Coronary artery (tissue), 2 donors: ENCODE measurements around the gene WIZ.

Experiments
- DNase-seq: peaks from one replicate; pipeline ENCODE4 v3.0.0-alpha.2; 2017; ENCODE audit warnings: low spot score
- H3K27ac ChIP-seq, 2 donors: fragments of 200-600 bp; sonication (generic); one replicate each; pipeline ENCODE4 v1.5.1; 2016 to 2019
- H3K4me3 ChIP-seq: fragments of 200-600 bp; sonication (generic); 2 replicates; pipeline ENCODE4 v1.5.1; 2016; ENCODE audit warnings: mild to moderate bottlenecking, moderate library complexity
- TF ChIP-seq, protein P1 (sequence below): fragments of 200-600 bp; sonication (generic); IDR thresholded peaks from one replicate; pipeline ENCODE4 v1.5.1; 2019; ENCODE audit warnings: antibody characterized with exemption

Gene WIZ

GRCh38 chr19:15372891-15373301, 76.9 kb downstream of the WIZ start:
- TF ChIP-seq, protein P1, sequence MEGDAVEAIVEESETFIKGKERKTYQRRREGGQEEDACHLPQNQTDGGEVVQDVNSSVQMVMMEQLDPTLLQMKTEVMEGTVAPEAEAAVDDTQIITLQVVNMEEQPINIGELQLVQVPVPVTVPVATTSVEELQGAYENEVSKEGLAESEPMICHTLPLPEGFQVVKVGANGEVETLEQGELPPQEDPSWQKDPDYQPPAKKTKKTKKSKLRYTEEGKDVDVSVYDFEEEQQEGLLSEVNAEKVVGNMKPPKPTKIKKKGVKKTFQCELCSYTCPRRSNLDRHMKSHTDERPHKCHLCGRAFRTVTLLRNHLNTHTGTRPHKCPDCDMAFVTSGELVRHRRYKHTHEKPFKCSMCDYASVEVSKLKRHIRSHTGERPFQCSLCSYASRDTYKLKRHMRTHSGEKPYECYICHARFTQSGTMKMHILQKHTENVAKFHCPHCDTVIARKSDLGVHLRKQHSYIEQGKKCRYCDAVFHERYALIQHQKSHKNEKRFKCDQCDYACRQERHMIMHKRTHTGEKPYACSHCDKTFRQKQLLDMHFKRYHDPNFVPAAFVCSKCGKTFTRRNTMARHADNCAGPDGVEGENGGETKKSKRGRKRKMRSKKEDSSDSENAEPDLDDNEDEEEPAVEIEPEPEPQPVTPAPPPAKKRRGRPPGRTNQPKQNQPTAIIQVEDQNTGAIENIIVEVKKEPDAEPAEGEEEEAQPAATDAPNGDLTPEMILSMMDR = no peak
- H3K4me3 ChIP-seq = no peak overlapping the region
- no peak for DNase-seq
- H3K27ac ChIP-seq = no peak overlapping the region

DNA sequence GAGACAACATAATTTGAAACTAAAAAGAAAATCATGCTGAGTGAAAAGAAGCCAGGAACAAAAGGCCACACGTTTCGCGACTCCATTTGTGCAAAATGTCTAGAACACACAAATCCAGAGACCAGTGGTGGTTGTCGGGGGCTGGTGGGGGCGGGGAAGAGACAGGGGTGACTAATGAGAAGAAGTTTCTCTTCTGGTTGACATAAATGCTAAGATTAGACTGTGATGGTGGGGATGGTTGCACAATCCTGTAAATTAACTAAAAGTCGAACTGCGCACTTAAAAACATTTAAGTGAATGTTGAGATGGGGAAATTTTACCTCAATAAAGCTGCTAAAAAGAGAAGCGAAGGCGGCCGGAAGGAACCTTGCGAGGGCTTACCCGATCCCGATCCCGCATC, 77.3 kb downstream of the WIZ start:
- TF ChIP-seq, protein P1 = no peak
- H3K4me3 ChIP-seq = no peak overlapping the region
- no peak overlapping the region for H3K27ac ChIP-seq
- no peak for DNase-seq

DNA sequence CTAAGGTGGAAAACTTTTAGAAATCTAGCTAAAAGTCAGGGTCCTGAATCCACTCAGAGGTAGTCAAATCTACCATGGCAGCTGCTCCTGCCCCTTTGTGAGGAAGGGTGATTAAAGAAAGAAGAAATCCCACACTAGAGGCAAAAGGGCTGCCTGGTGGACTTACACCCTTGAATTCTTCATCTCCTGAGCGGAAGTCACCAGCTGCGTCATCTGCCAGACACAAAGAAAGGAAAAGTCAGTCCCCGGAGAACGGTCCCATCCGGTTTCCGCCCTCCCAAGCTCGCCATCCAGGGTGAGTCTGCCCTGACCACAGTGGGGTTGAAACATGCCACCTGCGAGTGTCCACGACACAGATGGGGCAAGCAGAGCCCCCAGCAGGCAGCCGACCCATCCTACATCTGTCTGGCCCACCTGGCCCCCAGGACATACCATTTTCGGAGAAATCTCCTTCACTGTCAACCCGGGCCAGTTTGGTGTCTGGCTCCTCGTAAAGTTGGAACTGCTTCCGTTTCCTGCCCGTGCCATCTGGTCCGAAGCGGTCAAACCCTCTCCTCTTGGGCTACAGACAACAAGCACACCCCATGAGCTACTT, 77.9 kb downstream of the WIZ start:
- TF ChIP-seq, protein P1 = no peak
- no peak overlapping the region for H3K27ac ChIP-seq
- no peak overlapping the region for H3K4me3 ChIP-seq
- DNase-seq = no peak

GRCh38 chr19:15371119-15371518, 78.6 kb downstream of the WIZ start:
- TF ChIP-seq, protein P1 = no peak
- DNase-seq = no peak
- Histone ChIP-seq H3K27ac (no peak overlapping the region), H3K4me3 (no peak overlapping the region)
